ENCODE data around the gene SLC4A1.

DNA sequence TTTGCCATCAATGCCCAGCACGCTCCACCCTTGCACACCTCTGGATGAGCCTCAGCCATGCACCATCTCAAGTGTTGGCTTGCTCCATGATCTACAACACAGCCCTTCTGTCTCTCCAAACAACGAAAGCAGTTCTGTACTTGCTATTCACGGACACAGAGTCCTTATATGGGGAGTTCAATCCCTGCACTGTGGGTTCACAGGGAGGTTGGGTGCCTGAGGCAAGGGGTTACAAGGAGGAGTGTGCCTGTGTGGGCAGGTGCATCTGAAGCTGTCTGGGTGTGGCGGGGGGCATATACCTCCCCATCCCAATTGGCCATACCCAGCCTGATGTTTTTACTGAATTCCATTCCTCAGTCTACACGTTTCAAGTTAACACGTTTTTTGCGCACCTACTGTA lies 46.1 kb upstream of the SLC4A1 start:
- TF ChIP-seq EZH2 (conservative IDR thresholded peaks at IDR 0.05; ENCODE audit: low read depth, low read length) (no peak), CTCF (CRISPR knock-in tag; IDR thresholded peaks at IDR 0.05) (no peak), MTA3 (CRISPR knock-in tag; IDR thresholded peaks at IDR 0.05) (no peak), ZSCAN21 (CRISPR knock-in tag; IDR thresholded peaks at IDR 0.05; ENCODE audit: borderline replicate concordance) (no peak), ZNF549 (CRISPR knock-in tag; IDR thresholded peaks at IDR 0.05) (no peak), ZNF484 (CRISPR knock-in tag; IDR thresholded peaks at IDR 0.05; ENCODE audit: borderline replicate concordance, low read depth) (no peak), ELF1 (CRISPR knock-in tag; IDR thresholded peaks at IDR 0.05) (no peak), RAD21 (CRISPR knock-in tag; IDR thresholded peaks at IDR 0.05) (no peak)
- TF ChIP-seq, protein P1, sequence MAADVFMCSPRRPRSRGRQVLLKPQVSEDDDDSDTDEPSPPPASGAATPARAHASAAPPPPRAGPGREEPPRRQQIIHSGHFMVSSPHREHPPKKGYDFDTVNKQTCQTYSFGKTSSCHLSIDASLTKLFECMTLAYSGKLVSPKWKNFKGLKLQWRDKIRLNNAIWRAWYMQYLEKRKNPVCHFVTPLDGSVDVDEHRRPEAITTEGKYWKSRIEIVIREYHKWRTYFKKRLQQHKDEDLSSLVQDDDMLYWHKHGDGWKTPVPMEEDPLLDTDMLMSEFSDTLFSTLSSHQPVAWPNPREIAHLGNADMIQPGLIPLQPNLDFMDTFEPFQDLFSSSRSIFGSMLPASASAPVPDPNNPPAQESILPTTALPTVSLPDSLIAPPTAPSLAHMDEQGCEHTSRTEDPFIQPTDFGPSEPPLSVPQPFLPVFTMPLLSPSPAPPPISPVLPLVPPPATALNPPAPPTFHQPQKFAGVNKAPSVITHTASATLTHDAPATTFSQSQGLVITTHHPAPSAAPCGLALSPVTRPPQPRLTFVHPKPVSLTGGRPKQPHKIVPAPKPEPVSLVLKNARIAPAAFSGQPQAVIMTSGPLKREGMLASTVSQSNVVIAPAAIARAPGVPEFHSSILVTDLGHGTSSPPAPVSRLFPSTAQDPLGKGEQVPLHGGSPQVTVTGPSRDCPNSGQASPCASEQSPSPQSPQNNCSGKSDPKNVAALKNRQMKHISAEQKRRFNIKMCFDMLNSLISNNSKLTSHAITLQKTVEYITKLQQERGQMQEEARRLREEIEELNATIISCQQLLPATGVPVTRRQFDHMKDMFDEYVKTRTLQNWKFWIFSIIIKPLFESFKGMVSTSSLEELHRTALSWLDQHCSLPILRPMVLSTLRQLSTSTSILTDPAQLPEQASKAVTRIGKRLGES (CRISPR knock-in tag; IDR thresholded peaks at IDR 0.05; ENCODE audit: borderline replicate concordance), result no peak
- TF ChIP-seq, protein P2, sequence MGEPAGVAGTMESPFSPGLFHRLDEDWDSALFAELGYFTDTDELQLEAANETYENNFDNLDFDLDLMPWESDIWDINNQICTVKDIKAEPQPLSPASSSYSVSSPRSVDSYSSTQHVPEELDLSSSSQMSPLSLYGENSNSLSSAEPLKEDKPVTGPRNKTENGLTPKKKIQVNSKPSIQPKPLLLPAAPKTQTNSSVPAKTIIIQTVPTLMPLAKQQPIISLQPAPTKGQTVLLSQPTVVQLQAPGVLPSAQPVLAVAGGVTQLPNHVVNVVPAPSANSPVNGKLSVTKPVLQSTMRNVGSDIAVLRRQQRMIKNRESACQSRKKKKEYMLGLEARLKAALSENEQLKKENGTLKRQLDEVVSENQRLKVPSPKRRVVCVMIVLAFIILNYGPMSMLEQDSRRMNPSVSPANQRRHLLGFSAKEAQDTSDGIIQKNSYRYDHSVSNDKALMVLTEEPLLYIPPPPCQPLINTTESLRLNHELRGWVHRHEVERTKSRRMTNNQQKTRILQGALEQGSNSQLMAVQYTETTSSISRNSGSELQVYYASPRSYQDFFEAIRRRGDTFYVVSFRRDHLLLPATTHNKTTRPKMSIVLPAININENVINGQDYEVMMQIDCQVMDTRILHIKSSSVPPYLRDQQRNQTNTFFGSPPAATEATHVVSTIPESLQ (CRISPR knock-in tag; conservative IDR thresholded peaks at IDR 0.05), result no peak
- TF ChIP-seq, protein P3, sequence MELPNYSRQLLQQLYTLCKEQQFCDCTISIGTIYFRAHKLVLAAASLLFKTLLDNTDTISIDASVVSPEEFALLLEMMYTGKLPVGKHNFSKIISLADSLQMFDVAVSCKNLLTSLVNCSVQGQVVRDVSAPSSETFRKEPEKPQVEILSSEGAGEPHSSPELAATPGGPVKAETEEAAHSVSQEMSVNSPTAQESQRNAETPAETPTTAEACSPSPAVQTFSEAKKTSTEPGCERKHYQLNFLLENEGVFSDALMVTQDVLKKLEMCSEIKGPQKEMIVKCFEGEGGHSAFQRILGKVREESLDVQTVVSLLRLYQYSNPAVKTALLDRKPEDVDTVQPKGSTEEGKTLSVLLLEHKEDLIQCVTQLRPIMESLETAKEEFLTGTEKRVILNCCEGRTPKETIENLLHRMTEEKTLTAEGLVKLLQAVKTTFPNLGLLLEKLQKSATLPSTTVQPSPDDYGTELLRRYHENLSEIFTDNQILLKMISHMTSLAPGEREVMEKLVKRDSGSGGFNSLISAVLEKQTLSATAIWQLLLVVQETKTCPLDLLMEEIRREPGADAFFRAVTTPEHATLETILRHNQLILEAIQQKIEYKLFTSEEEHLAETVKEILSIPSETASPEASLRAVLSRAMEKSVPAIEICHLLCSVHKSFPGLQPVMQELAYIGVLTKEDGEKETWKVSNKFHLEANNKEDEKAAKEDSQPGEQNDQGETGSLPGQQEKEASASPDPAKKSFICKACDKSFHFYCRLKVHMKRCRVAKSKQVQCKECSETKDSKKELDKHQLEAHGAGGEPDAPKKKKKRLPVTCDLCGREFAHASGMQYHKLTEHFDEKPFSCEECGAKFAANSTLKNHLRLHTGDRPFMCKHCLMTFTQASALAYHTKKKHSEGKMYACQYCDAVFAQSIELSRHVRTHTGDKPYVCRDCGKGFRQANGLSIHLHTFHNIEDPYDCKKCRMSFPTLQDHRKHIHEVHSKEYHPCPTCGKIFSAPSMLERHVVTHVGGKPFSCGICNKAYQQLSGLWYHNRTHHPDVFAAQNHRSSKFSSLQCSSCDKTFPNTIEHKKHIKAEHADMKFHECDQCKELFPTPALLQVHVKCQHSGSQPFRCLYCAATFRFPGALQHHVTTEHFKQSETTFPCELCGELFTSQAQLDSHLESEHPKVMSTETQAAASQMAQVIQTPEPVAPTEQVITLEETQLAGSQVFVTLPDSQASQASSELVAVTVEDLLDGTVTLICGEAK (IDR thresholded peaks at IDR 0.05), result no peak
- TF ChIP-seq, protein P3 (CRISPR knock-in tag; IDR thresholded peaks at IDR 0.05), result no peak
